SU-DHL-6 (cell line): ENCODE results near the gene ZNF530.

Source experiments
- H2AFZ ChIP-seq: fragments of 200-600 bp; sonication (generic); 2 replicates; pipeline ENCODE4 v1.6.1; 2014; ENCODE audit warnings: low read depth, mild to moderate bottlenecking, moderate library complexity, mixed read lengths, antibody characterized with exemption, low read length; ENCODE audit not compliant: severe bottlenecking
- H3F3A ChIP-seq: fragments of 200-600 bp; shearing (Covaris generic); 2 replicates; pipeline ENCODE4 v1.6.0; 2016; ENCODE audit warnings: antibody characterized with exemption, mild to moderate bottlenecking; ENCODE audit not compliant: insufficient read depth
- H3K27ac ChIP-seq: fragments of 200-600 bp; sonication (generic); 2 replicates; pipeline ENCODE4 v1.5.1; 2016; ENCODE audit warnings: low read depth, mild to moderate bottlenecking, low read length, moderate library complexity, mixed read lengths
- H3K27me3 ChIP-seq: fragments of 200-600 bp; sonication (generic), shearing (Covaris generic); 2 replicates; pipeline ENCODE4 v1.6.0; 2014; ENCODE audit warnings: mild to moderate bottlenecking, low read length
- H3K36me3 ChIP-seq: fragments of 200-600 bp; sonication (generic); 2 replicates; pipeline ENCODE4 v1.6.1; 2014; ENCODE audit warnings: mild to moderate bottlenecking, low read length, mixed read lengths
- H3K4me2 ChIP-seq: fragments of 300-600, 200-600 bp; shearing (Covaris generic), sonication (generic); 2 replicates; pipeline ENCODE4 v1.6.0; 2014; ENCODE audit warnings: low read length, low read depth, mild to moderate bottlenecking; ENCODE audit not compliant: poor library complexity, severe bottlenecking
- H3K4me3 ChIP-seq: fragments of 200-600 bp; sonication (generic); 2 replicates; pipeline ENCODE4 v1.5.1; 2014; ENCODE audit warnings: antibody characterized with exemption, low read length, mild to moderate bottlenecking, mixed read lengths; ENCODE audit not compliant: insufficient read depth, poor library complexity, severe bottlenecking
- H3K79me2 ChIP-seq: fragments of 200-600 bp; sonication (generic); 2 replicates; pipeline ENCODE4 v1.6.1; 2014; ENCODE audit warnings: mild to moderate bottlenecking, low read length, moderate library complexity; ENCODE audit not compliant: insufficient read depth
- H3K9ac ChIP-seq: fragments of 200-600 bp; sonication (generic); 2 replicates; pipeline ENCODE4 v1.7.0; 2014; ENCODE audit warnings: mild to moderate bottlenecking, low read length
- H3K9me2 ChIP-seq: fragments of 200-600 bp; sonication (generic); replicated peaks from 2 replicates; pipeline ENCODE4 v1.6.1; 2014; ENCODE audit warnings: low read length; ENCODE audit not compliant: insufficient read depth
- H3K9me3 ChIP-seq: fragments of 200-600 bp; sonication (generic); 2 replicates; pipeline ENCODE4 v1.6.1; 2014; ENCODE audit warnings: low read length, mixed read lengths; ENCODE audit not compliant: insufficient read depth
- H4K20me1 ChIP-seq: fragments of 200-600 bp; sonication (generic); 2 replicates; pipeline ENCODE4 v1.6.1; 2014; ENCODE audit warnings: low read depth, mild to moderate bottlenecking, antibody characterized with exemption, low read length, moderate library complexity, mixed read lengths
- CTCF ChIP-seq: fragments of 200-600 bp; sonication (generic); IDR thresholded peaks from one replicate; pipeline ENCODE4 v1.5.1; 2017; ENCODE audit warnings: antibody characterized with exemption, mild to moderate bottlenecking, low read length, moderate library complexity; ENCODE audit not compliant: insufficient read depth, poor library complexity, severe bottlenecking
- EZH2phosphoT487 ChIP-seq: fragments of 200-600 bp; sonication (generic), shearing (Covaris generic); conservative IDR thresholded peaks from 2 replicates; pipeline ENCODE4 v1.6.1; 2018; ENCODE audit warnings: mild to moderate bottlenecking, antibody characterized with exemption, low read length, moderate library complexity, mixed read lengths

Gene ZNF530

GRCh38 chr19:57587529-57587928 lies 12.2 kb upstream of the ZNF530 start:
- H3K9me3 ChIP-seq: peaks cover 31% of the 10 kb centered on the region; the same call in 1 of the 2 replicates
- no peaks in the 10 kb centered on the region for H3K9me2 ChIP-seq
- no peak overlapping the region for H2AFZ ChIP-seq
- no peaks in the 10 kb centered on the region for H3K36me3 ChIP-seq
- H4K20me1 ChIP-seq: no peaks in the 10 kb centered on the region
- H3K4me3 ChIP-seq: no peak overlapping the region
- no peaks in the 10 kb centered on the region for H3F3A ChIP-seq
- H3K79me2 ChIP-seq: no peaks in the 10 kb centered on the region
- H3K27me3 ChIP-seq: no peaks in the 10 kb centered on the region
- no peak for TF ChIP-seq CTCF
- TF ChIP-seq EZH2phosphoT487: no peak
- no peak overlapping the region for H3K9ac ChIP-seq
- no peak overlapping the region for H3K27ac ChIP-seq
- no peak overlapping the region for H3K4me2 ChIP-seq

GRCh38 chr19:57599377-57599760 lies 316 bp upstream of the ZNF530 start:
- no peak overlapping the region for H3K27ac ChIP-seq
- H3K9me3 ChIP-seq: peaks cover 13% of the 10 kb centered on the region; the same call in 1 of the 2 replicates
- H3K4me2 ChIP-seq: peak overlapping the region; percentile 57
- H3K9ac ChIP-seq: peak overlapping the region; percentile 62
- no peaks in the 10 kb centered on the region for H3F3A ChIP-seq
- H3K9me2 ChIP-seq: no peaks in the 10 kb centered on the region
- peak overlapping the region; percentile 84 for H2AFZ ChIP-seq
- H3K27me3 ChIP-seq: no peaks in the 10 kb centered on the region
- no peaks in the 10 kb centered on the region for H4K20me1 ChIP-seq
- TF ChIP-seq EZH2phosphoT487 (no peak), CTCF (no peak)
- no peaks in the 10 kb centered on the region; the same call in 1 of the 2 replicates for H3K36me3 ChIP-seq
- peaks cover 3% of the 10 kb centered on the region; the same call in 1 of the 2 replicates for H3K79me2 ChIP-seq
- H3K4me3 ChIP-seq: peak overlapping the region; percentile 56

- no peaks in the 10 kb centered on the region for H3F3A ChIP-seq
- H3K4me3 ChIP-seq: no peak overlapping the region
- H3K9ac ChIP-seq: no peak overlapping the region
- H2AFZ ChIP-seq: no peak overlapping the region
- TF ChIP-seq CTCF: no peak
- no peak for TF ChIP-seq EZH2phosphoT487
- H3K9me2 ChIP-seq: no peaks in the 10 kb centered on the region
- H3K27me3 ChIP-seq: no peaks in the 10 kb centered on the region
- no peaks in the 10 kb centered on the region for H3K79me2 ChIP-seq
- H3K27ac ChIP-seq: no peak overlapping the region
- no peak overlapping the region for H3K4me2 ChIP-seq
- no peaks in the 10 kb centered on the region for H4K20me1 ChIP-seq
- peaks cover 11% of the 10 kb centered on the region; the same call in 1 of the 2 replicates for H3K9me3 ChIP-seq
- H3K36me3 ChIP-seq: peaks cover 11% of the 10 kb centered on the region
Observed at GRCh38 chr19:57606931-57607330, 7.2 kb downstream of the ZNF530 start.
